ENCODE measurements around the gene TANC1.

Gene TANC1

DNA sequence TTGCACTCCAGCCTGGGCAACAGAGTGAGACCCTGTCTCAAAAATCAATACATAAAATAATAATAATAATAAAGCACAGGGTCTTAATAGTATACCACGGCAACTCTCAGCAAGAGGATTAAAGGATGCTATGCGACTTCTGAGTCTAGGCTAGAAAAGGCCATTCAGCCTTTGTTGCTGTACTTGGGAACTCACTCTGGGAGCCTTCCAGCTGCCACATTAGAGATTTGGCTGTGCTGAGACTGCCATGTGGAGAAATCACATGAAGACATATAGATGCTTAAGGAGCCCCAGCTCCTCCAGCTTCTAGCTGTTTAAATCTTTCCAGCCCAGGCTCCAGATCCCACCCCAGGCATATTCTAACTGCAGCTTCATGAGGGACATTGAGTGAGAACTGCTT lies 8.2 kb upstream of the TANC1 start:
- Histone ChIP-seq H3K27ac (ENCODE audit: insufficient read depth, low read depth, low read length, poor library complexity, severe bottlenecking) (no peak overlapping the region), H3K9me3 (ENCODE audit: control insufficient read depth, low read length) (no peaks in the 10 kb centered on the region), H3K4me3 (ENCODE audit: insufficient read depth, low read depth, low read length) (no peak overlapping the region), H3K4me1 (ENCODE audit: control insufficient read depth, insufficient read depth, low read length) (peaks cover 12% of the 10 kb centered on the region), H3K27me3 (ENCODE audit: control insufficient read depth, insufficient read depth, low read length, poor library complexity, severe bottlenecking) (peaks cover 17% of the 10 kb centered on the region), H3K36me3 (ENCODE audit: control insufficient read depth, insufficient read depth, low read length) (no peaks in the 10 kb centered on the region)
- 82 to 96% methylated on average over 2 of the region's 2 CpGs for WGBS, 2 experiments

DNA sequence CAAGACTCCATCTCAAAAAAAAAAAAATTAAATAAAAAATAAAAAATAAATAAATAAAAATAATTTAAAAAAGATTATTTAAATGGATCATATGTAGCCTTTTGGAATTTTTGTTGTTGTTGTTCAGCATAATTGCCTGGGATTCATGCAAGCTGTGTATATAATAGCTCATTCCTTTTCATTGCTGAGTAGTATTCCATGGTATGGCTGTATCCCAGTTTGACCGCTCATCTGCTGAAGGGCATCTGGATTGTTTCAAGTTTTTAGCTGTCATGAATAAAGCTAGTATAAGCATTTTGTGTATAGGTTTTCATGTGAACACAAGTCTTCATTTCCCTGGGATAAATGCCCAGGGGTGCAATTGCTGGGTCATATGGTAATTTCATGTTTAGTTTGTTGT lies 6.4 kb upstream of the TANC1 start:
- Histone ChIP-seq H3K36me3 (ENCODE audit: control insufficient read depth, insufficient read depth, low read length) (no peaks in the 10 kb centered on the region), H3K27me3 (ENCODE audit: control insufficient read depth, insufficient read depth, low read length, poor library complexity, severe bottlenecking) (peaks cover 34% of the 10 kb centered on the region), H3K27ac (ENCODE audit: insufficient read depth, low read depth, low read length, poor library complexity, severe bottlenecking) (no peak overlapping the region), H3K4me1 (ENCODE audit: control insufficient read depth, insufficient read depth, low read length) (peaks cover 17% of the 10 kb centered on the region), H3K9me3 (ENCODE audit: control insufficient read depth, low read length) (no peaks in the 10 kb centered on the region), H3K4me3 (ENCODE audit: insufficient read depth, low read depth, low read length) (no peak overlapping the region)
- WGBS, 2 experiments = 92 to 95% methylated on average over 1 of the region's 1 CpG

DNA sequence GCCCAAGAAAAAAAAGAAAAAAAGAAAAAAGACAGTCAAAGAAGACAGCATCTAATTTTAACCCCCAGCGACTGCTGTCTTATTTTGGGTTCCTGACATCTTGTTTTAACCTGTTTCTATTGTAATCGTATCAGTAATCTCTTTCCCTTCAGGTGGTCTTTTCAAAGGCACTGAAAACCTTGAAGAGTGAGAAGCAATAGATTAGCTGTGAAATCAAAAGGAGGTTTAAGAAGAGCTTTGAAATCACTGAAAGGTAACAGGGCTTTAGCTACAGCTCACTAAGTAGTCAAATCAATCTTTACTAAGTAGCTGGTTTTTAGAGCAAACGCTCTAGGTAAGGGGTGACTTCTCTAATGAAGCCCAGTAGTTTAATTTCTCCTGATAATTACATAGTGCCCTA lies 5.4 kb upstream of the TANC1 start:
- peaks cover 22% of the 10 kb centered on the region for H3K4me1 ChIP-seq (ENCODE audit: control insufficient read depth, insufficient read depth, low read length)
- H3K36me3 ChIP-seq (ENCODE audit: control insufficient read depth, insufficient read depth, low read length) = no peaks in the 10 kb centered on the region
- 27 to 30% methylated on average over 3 of the region's 3 CpGs for WGBS, 2 experiments
- no peaks in the 10 kb centered on the region for H3K9me3 ChIP-seq (ENCODE audit: control insufficient read depth, low read length)
- H3K27me3 ChIP-seq (ENCODE audit: control insufficient read depth, insufficient read depth, low read length, poor library complexity, severe bottlenecking) = peaks cover 37% of the 10 kb centered on the region
- no peak overlapping the region for H3K27ac ChIP-seq (ENCODE audit: insufficient read depth, low read depth, low read length, poor library complexity, severe bottlenecking)
- H3K4me3 ChIP-seq (ENCODE audit: insufficient read depth, low read depth, low read length) = no peak overlapping the region

DNA sequence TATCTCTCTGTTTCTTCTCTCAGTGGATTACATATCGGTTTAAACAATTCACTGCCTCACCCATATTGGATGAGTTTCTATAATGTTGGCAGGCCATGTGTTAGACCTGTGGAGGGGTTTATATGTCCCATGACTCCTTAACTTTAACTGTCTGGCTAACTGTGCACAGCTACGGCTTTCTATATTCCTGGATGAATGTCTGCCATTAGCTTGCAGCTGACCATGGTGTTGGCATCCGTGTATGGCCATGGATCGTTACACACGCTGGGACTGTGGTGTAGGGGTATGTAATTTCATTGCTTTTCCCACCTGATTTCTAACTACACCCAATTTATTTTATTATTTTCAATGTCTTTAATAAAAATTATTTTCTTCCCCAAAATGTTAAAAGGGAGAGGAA lies 3.3 kb upstream of the TANC1 start:
- no peak overlapping the region for H3K27ac ChIP-seq (ENCODE audit: insufficient read depth, low read depth, low read length, poor library complexity, severe bottlenecking)
- H3K4me1 ChIP-seq (ENCODE audit: control insufficient read depth, insufficient read depth, low read length) = peaks cover 25% of the 10 kb centered on the region
- no peak overlapping the region for H3K4me3 ChIP-seq (ENCODE audit: insufficient read depth, low read depth, low read length)
- H3K36me3 ChIP-seq (ENCODE audit: control insufficient read depth, insufficient read depth, low read length) = no peaks in the 10 kb centered on the region
- H3K9me3 ChIP-seq (ENCODE audit: control insufficient read depth, low read length) = no peaks in the 10 kb centered on the region
- H3K27me3 ChIP-seq (ENCODE audit: control insufficient read depth, insufficient read depth, low read length, poor library complexity, severe bottlenecking) = peaks cover 51% of the 10 kb centered on the region
- WGBS, 2 experiments = 88 to 94% methylated on average over 3 of the region's 5 CpGs

DNA sequence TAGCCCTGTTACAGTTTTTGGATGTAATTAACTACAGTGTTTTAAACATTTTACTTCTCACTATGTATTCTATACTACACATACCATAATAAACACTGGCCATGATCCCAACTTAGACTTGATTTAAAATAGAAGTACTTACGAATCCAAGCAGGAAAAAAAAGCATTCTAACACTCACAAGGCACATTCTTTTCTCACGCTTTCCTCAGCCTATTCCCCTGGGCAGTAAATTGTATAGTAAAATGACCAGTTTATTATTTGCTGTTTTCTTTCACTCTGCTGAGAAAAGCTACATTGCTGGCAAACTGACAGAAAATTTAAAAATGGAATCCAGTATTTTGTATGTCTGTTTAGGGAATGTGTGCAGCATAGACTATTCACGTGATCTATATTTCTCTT lies 2.8 kb upstream of the TANC1 start:
- Histone ChIP-seq H3K4me1 (ENCODE audit: control insufficient read depth, insufficient read depth, low read length) (peaks cover 27% of the 10 kb centered on the region), H3K27me3 (ENCODE audit: control insufficient read depth, insufficient read depth, low read length, poor library complexity, severe bottlenecking) (peaks cover 56% of the 10 kb centered on the region), H3K27ac (ENCODE audit: insufficient read depth, low read depth, low read length, poor library complexity, severe bottlenecking) (no peak overlapping the region), H3K36me3 (ENCODE audit: control insufficient read depth, insufficient read depth, low read length) (no peaks in the 10 kb centered on the region), H3K4me3 (ENCODE audit: insufficient read depth, low read depth, low read length) (no peak overlapping the region), H3K9me3 (ENCODE audit: control insufficient read depth, low read length) (no peaks in the 10 kb centered on the region)
- WGBS, 2 experiments = 90 to 94% methylated on average over 2 to 3 of the region's 3 CpGs

DNA sequence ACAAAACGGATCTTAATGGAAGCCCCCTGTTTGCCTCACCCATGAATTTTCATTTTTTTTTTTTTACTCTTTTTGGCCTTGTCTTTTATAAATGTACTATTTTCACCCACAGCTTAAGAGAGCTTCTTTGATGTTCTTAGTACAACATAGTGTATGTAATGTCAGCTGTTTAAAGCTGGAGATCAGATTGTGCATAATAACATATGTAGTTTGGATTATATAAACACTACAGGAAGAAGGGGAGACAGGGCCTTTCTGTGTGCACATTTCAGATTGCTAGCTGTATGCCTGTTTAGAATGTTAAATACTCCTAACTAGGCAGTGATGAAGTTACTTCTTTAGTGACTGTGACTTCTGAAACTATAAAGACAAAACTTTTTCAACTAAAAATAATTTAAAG lies 2.1 kb upstream of the TANC1 start:
- Histone ChIP-seq H3K27me3 (ENCODE audit: control insufficient read depth, insufficient read depth, low read length, poor library complexity, severe bottlenecking) (peaks cover 63% of the 10 kb centered on the region), H3K9me3 (ENCODE audit: control insufficient read depth, low read length) (no peaks in the 10 kb centered on the region), H3K4me3 (ENCODE audit: insufficient read depth, low read depth, low read length) (no peak overlapping the region), H3K4me1 (ENCODE audit: control insufficient read depth, insufficient read depth, low read length) (peaks cover 27% of the 10 kb centered on the region), H3K27ac (ENCODE audit: insufficient read depth, low read depth, low read length, poor library complexity, severe bottlenecking) (no peak overlapping the region), H3K36me3 (ENCODE audit: control insufficient read depth, insufficient read depth, low read length) (no peaks in the 10 kb centered on the region)
- 57 to 100% methylated on average over 1 of the region's 1 CpG for WGBS, 2 experiments

DNA sequence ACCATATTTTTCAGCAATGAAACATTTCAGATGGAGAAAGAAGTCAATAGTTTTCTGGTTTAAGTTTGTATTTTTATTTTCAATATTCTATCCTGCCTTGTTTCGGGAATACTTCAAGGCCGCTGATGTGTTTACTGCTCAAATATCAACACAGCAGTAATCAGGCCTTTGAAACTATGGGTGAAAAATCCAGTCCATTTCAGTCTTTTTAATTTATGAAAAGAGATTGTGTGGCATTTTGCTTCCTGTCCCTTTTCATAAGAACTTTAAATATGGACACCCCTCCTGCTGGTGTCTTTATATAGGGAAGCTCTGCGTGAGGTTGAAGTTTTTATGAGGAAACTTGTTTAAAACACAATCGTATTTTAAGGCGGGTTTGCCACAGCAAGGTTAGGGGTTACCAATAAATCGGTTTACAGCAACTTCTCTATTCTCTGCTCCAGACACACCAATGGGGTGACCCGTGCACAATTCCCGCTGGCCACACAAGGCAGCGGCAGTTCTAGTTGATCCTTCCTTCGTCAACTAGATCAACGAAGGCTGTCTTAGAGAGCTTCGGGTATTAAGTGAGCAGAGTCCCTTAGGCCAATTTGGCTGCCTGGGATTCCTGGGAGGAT lies 1.2 kb upstream of the TANC1 start:
- H3K27ac ChIP-seq (ENCODE audit: insufficient read depth, low read depth, low read length, poor library complexity, severe bottlenecking) = peak overlapping the region; percentile 82
- peaks cover 72% of the 10 kb centered on the region for H3K27me3 ChIP-seq (ENCODE audit: control insufficient read depth, insufficient read depth, low read length, poor library complexity, severe bottlenecking)
- peaks cover 27% of the 10 kb centered on the region for H3K4me1 ChIP-seq (ENCODE audit: control insufficient read depth, insufficient read depth, low read length)
- no peaks in the 10 kb centered on the region for H3K9me3 ChIP-seq (ENCODE audit: control insufficient read depth, low read length)
- WGBS, 2 experiments = 28 to 30% methylated on average over 12 of the region's 12 CpGs
- no peaks in the 10 kb centered on the region for H3K36me3 ChIP-seq (ENCODE audit: control insufficient read depth, insufficient read depth, low read length)
- H3K4me3 ChIP-seq (ENCODE audit: insufficient read depth, low read depth, low read length) = peak overlapping the region; percentile 73

DNA sequence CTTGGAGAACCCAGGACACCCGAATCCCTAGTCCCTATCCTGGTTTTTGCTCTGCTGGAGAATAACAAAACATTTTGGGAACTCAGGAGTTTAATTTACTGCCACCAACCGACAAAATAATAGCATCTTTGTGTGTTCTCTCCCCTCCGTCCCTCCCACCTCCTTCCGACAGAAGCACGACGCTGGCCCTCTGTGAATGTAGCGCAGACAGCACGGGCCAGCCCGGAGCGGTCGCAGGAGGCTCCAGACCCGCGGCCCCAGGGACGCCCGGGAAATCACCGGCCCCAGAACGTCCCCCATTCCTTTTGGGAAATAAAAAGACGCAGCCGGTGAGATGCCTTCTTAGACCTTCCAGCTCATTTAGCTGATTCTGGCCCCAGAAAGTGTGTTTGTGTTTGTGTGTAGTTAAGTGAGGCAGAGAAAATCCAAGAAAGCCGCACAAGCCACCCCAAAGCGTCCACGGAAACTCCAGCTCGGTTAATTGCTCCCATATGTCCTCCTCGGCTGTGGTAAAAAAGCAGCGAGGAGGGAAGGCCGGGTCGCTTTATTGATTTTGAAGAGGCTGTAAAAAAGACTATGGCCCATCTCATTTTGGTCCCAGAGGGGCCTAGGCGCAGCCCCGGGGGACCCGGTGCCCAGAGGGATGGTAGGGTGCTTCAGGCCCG lies 577 bp upstream of the TANC1 start:
- Histone ChIP-seq H3K27me3 (ENCODE audit: control insufficient read depth, insufficient read depth, low read length, poor library complexity, severe bottlenecking) (peaks cover 79% of the 10 kb centered on the region), H3K9me3 (ENCODE audit: control insufficient read depth, low read length) (no peaks in the 10 kb centered on the region)

DNA sequence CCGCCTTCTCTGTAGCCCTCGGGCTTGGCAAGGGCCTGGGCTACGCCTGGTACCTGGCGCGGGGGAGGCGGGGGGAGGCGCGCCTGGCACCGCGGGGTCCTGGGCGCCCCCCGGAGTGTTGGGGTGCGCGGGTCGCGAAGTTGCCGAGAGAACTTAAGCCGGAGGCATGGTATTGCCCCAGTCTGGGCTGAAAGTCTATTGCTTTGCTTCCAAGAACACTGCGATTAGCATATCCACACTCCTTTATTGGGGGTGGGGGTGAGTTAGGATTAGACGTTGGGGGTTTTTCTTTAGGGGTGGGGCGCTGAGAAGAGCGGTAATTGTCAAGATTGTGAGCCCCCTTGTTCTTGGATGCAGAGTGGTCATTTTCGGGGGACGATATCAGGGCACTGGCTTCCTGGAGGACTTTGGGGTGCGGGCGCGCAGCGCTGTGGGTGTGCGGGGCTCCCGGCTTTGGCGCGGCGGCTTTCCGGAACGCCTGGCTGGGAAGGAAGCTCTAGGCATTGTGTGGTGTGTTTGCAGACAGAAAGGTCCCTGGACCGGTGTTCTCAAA lies 798 bp downstream of the TANC1 start:
- Histone ChIP-seq H3K36me3 (ENCODE audit: control insufficient read depth, insufficient read depth, low read length) (no peaks in the 10 kb centered on the region), H3K27me3 (ENCODE audit: control insufficient read depth, insufficient read depth, low read length, poor library complexity, severe bottlenecking) (peaks cover 75% of the 10 kb centered on the region), H3K4me3 (ENCODE audit: insufficient read depth, low read depth, low read length) (peak overlapping the region; percentile 73), H3K27ac (ENCODE audit: insufficient read depth, low read depth, low read length, poor library complexity, severe bottlenecking) (no peak overlapping the region), H3K4me1 (ENCODE audit: control insufficient read depth, insufficient read depth, low read length) (peaks cover 15% of the 10 kb centered on the region), H3K9me3 (ENCODE audit: control insufficient read depth, low read length) (no peaks in the 10 kb centered on the region)
- 1% methylated on average over 36 of the region's 36 CpGs for WGBS, 2 experiments

More for the DNA sequence above, 577 bp upstream of the TANC1 start:
- Histone ChIP-seq H3K27ac (ENCODE audit: insufficient read depth, low read depth, low read length, poor library complexity, severe bottlenecking) (peak overlapping the region; percentile 82), H3K36me3 (ENCODE audit: control insufficient read depth, insufficient read depth, low read length) (no peaks in the 10 kb centered on the region), H3K4me1 (ENCODE audit: control insufficient read depth, insufficient read depth, low read length) (peaks cover 22% of the 10 kb centered on the region), H3K4me3 (ENCODE audit: insufficient read depth, low read depth, low read length) (peak overlapping the region; percentile 73)
- WGBS, 2 experiments = 0 to 1% methylated on average over 31 of the region's 31 CpGs

DNA sequence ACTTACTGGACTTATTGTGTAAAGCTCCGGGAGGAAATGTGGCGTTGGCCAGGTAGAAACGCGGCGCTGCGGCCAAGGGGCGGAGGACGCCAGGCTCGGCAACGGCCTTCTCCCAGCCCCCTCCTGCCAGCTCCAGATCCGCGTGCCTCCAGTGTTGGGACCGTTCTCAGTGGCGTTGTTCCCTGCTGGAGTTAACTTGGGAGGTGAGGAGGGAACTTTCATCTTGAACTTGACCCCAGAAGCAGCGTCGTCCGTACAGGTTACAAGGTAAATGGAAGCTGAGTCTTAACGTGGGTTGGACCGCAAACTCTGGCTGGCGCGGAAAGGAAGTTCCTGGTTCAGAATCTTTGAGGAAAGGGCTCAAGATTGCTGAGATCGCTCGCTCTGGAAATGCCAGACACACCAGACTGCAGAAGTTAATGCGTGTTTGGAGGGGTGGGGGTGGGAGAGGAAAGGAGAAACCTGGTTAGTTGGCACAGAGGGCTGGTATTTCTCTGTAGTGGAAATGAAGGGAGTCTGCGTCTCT lies 1.3 kb downstream of the TANC1 start:
- Histone ChIP-seq H3K27me3 (ENCODE audit: control insufficient read depth, insufficient read depth, low read length, poor library complexity, severe bottlenecking) (peaks cover 70% of the 10 kb centered on the region), H3K4me1 (ENCODE audit: control insufficient read depth, insufficient read depth, low read length) (peaks cover 15% of the 10 kb centered on the region), H3K9me3 (ENCODE audit: control insufficient read depth, low read length) (no peaks in the 10 kb centered on the region), H3K36me3 (ENCODE audit: control insufficient read depth, insufficient read depth, low read length) (no peaks in the 10 kb centered on the region), H3K4me3 (ENCODE audit: insufficient read depth, low read depth, low read length) (peak overlapping the region; percentile 73), H3K27ac (ENCODE audit: insufficient read depth, low read depth, low read length, poor library complexity, severe bottlenecking) (no peak overlapping the region)
- 1% methylated on average over 25 of the region's 25 CpGs for WGBS, 2 experiments

Data from ectodermal cell (in vitro differentiated cells).